SIG-M5 (cell line): Measurements from ENCODE around the gene EMX1.

Source experiments
- DNase-seq: peaks from one replicate; lab custom pipeline; 2025; lab: John Stamatoyannopoulos, UW

EMX1 gene

GRCh38 chr2:72980535-72981217 lies 63.4 kb downstream of the EMX1 start:
- DNase-seq: no peak

GRCh38 chr2:72981536-72981935 lies 64.2 kb downstream of the EMX1 start:
- no peak for DNase-seq

- no peak for DNase-seq
Measured at GRCh38 chr2:72982219-72982618, 64.9 kb downstream of the EMX1 start.

GRCh38 chr2:72982781-72983499 lies 65.6 kb downstream of the EMX1 start:
- DNase-seq: no peak

- DNase-seq: no peak
Measured at GRCh38 chr2:72983500-72984161, 66.3 kb downstream of the EMX1 start.

- no peak for DNase-seq
Measured at GRCh38 chr2:72984172-72984671, 66.9 kb downstream of the EMX1 start.
